Left ventricle myocardium superior (tissue), 1 donor: Measurements from ENCODE around the gene SLC36A3. TPM values are rescaled to one million over a fixed set of nuclear protein-coding genes. Genes with fewer than 3 reads are reported as not detected.

Experiments used
- total RNA-seq: library from RNA; stranded (reverse); fragmentation: NEBNext Ultra II Directional; extraction: Animal tissue kit (Norgen Biotek cat#: 25700); gene quantifications from one replicate; pipeline ENCODE4 v1.2.1, GENCODE V29; 2021
- donor health status: DM: no; HTN: yes; CAD: no; lungs with severe emphysema.

Gene SLC36A3
- total RNA-seq, 1 donor from 2014 or later, result not detected

Other genes starting within 250 kb of the SLC36A3 start
- gene TNIP1, start 222.7 kb downstream of the SLC36A3 start, total RNA-seq, result 137 TPM
- gene ANXA6, start 146.0 kb downstream of the SLC36A3 start, total RNA-seq, result 214 TPM
- gene CCDC69, start 79.7 kb downstream of the SLC36A3 start, total RNA-seq, result 178 TPM
- 32.1 TPM for gene GM2A, start 50.6 kb downstream of the SLC36A3 start, total RNA-seq
- 0.22 TPM for gene SLC36A2, start 43.8 kb upstream of the SLC36A3 start, total RNA-seq
- 4.1 TPM for gene SLC36A1, start 143.8 kb upstream of the SLC36A3 start, total RNA-seq